ENCODE data around the gene RPL19. TPM values are rescaled to one million over a fixed set of nuclear protein-coding genes. Genes with fewer than 3 reads are reported as not detected.

Gene RPL19
- total RNA-seq: 2,187 and 2,630 TPM in 2 replicates

DNA sequence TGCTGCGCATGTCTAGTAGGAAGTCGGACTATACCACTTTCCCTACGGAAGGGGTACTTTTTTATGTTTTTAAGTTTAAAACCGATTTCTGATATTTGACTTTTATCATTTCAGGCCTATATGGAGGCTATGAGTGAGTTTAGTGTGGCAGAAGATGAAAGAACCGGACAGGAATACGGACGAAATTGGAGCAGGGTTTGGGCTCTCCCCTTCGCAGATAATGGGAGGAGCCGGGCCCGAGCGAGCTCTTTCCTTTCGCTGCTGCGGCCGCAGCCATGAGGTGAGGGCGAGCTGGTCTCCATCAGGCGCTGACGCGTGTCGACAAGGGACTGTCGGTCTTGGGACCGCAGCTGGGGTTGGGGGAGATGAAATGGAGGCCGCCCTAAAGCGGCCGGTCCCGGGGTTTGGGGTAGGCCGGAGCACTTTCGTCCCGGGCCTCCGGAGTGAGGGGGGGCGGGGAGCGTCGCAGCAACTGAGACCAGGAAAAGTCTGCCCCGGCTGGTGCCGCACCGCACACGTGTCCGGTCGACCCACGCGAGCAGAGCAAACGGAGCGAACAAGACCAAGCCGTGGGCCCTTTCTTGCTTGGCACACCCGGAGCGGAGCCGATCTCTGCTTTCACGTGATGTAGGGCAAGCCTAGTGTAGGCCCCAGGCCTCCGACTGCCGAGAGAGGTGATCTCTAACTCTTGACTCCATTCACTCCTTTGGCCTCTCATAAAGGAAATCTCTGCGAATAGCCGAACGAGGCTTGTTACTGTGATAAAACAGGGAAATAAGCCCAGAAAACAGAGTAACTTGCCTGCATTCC lies at the start of gene RPL19:
TSS of gene RPL19 (plus strand) at position 214 of the 810 bp plus-strand sequence. CDS start at position 276, 62 bp downstream.

DNA sequence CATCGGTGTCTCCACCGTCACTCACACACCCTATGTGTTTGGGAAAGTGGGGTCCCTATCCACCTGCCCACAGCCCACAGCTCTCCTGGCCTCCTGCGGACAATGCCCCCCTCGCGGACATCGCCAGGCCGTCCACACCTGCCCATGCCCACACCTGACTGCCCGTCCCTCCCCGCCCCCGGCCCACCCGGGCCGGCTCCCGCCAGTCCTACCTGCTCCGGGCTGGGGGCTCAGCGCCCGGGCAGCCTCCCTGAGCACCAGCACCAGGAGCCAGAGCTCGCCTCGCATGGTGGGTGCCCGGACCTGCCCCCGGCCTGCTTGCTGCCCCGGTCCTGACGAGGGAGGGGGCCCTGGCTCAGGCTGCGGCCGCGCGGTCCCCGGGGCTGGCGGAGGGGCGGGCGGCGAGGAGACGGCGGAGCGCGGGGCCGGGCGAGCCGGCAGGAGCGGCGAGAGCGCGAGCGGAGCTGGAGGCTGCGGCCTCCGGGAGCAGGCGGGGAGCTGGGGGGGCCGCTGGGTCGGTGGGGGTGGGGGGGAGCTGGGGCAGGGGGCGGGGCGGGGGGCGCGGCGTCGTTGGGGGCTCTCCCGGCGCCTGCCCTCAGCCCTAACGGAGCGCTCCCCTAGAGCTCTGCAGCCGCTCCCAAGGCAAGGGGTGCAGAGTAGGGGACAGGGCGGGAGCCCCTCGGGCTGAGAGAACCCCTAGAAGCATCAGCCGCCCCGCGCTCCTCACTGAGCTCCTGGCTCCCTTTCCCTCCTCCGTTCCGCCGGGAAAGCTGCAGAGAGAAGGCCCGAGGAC lies 48.7 kb upstream of the RPL19 start, which contains the start of gene PLXDC1:
TSS of gene PLXDC1 (minus strand) at position 488 of the 793 bp plus-strand sequence. CDS start at position 288, 200 bp downstream.

DNA sequence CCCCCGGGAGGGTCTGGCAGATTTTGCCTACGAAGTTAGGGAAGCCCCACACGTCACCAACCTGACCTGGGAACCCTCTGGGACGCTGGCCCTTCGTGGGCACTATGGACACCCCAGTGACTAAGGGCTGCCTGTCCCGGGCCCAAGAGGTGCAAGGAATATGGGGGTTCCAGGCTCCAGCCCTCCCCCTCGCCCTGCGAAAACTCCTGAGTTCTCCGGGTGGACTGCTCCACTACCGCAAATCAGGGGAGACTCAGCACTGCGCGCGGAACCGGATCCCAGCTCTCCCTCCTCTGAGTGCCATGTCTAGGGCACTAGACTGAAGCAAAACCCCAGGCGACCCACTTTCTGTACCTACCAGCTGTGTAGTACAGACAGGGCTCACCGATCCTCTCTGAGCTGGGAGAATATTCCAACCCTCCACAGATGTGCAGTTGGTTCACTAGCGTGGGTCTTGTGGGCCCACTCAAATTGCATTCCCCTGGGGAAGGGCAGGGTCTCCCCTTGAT lies 34.2 kb upstream of the RPL19 start, which contains the start of gene ARL5C:
TSS of gene ARL5C (minus strand) at position 321 of the 509 bp plus-strand sequence. CDS start 401 bp downstream, outside the sequence.

DNA sequence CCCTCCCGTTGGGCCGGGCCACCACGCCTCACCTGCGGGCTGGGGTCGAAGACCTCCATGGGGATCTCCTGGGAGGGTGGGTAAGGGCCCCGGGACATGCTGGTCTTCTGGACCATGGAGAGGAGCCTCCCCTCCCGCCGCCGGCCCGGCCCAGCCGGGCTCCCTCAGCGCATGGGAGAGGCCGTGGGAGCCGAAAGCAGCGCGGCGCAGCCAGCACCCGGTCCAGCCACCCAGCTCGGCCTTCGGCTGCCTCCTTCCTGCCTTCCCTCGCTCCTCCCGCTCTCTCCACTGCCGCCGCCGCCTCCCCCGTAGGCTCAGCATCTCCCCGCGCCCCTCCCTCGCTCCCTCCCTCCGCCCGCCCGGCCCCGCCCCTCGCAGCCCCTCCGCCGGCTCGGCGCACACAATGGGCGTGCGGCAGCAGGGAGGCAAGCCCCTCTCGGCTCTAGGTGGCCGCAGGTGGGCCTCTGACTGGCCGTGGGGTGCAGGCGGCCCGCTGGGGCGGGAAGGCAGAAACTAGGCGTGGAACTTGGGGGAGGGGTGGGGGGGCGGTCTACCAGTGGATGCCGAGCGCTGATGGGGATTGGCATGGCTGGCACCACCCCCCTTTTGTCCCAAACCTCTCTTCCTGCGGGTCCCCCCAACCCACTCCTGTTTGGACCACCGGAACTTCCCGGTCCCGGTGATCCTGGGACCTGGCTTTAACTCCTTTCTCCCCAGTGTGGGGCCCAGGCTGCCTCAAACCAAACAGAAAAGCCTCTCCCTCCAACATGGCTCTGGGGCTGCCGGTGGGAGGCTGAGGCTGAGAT lies 2.5 kb upstream of the RPL19 start, which contains the start of gene CACNB1:
TSS of gene CACNB1 (minus strand) at position 290 of the 806 bp plus-strand sequence. CDS start at position 116, 174 bp downstream.

DNA sequence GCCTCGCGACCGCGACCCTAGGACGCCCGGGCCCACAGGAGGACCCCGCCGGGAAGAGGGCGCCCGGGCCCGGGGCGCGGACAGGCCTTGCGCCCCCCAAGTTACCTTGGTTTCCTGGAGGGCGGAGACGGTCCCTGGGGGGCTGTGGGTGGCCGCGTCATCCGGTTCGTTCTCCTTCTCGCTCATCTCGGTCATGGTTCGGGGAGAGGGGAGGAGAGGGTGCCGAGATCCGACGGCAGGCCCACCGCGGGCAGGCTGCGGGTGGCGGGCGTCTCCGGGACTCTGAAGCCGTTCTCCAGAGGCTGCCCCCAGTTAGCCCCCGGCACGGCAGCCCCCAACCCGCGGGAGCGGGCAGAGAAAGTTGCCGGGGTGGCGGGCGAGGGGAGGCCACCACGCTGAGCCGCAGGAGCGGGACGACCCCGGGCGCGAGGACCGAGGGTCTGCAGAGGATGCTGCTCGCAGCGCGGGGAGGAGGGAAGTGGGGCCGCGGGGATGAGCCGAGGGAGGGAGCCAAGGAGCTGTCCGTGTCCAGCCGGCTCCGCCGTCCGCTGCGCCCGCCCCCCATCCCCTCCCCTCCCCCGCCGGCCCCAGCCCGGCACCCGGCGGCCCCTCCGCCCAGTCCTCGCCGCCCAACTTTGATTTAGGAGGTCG lies 25.4 kb downstream of the RPL19 start, which contains the start of gene STAC2:
TSS of gene STAC2 (minus strand) at position 638 of the 651 bp plus-strand sequence. CDS start at position 195, 443 bp downstream.

Other genes with a start within 250 kb of the RPL19 start
- not detected in 2 replicates for gene FBXO47, start 232.9 kb upstream of the RPL19 start, total RNA-seq
- gene PLXDC1, start 48.6 kb upstream of the RPL19 start, total RNA-seq: 0.49 and 0.54 TPM in 2 replicates
- gene ARL5C, start 34.1 kb upstream of the RPL19 start, total RNA-seq: not detected in 2 replicates
- 3.4 and 7.9 TPM in 2 replicates for gene CACNB1, start 2.6 kb upstream of the RPL19 start, total RNA-seq
- gene STAC2, start 25.7 kb downstream of the RPL19 start, total RNA-seq: under 0.01 and 0.18 TPM in 2 replicates
- 5.4 and 9.1 TPM in 2 replicates for gene FBXL20, start 201.3 kb downstream of the RPL19 start, total RNA-seq